Subcutaneous adipose tissue (tissue), 4 donors: ENCODE results near the gene HLA-B. TPM values are rescaled to one million over a fixed set of nuclear protein-coding genes. Genes with fewer than 3 reads are reported as not detected.

Experiments used
- CTCF ChIP-seq: fragments of 450-650 bp; IDR thresholded peaks from one replicate; pipeline ENCODE4 v1.5.1; 2016; ENCODE audit warnings: low read depth, mild to moderate bottlenecking, control low read depth, antibody characterized with exemption, moderate library complexity
- total RNA-seq, 4 donors: library from RNA; depleted of rRNA; stranded (reverse); fragments of >200 nt; gene quantifications; one replicate each; pipeline ENCODE4 v1.1.0, GENCODE V29; 2016

Gene HLA-B
- 1,000 to 10,000 TPM in 2 of 4 donors, 100 to 1,000 TPM in 2; 568 to 1,906 (median 1,383) TPM for total RNA-seq

- no peak for TF ChIP-seq CTCF
Measured at GRCh38 chr6:31356946-31357466, at the start of gene HLA-B. TSS of gene HLA-B (minus strand) at chr6:31357179. CDS start at chr6:31357158, 21 bp downstream.

GRCh38 chr6:31405996-31406395, 49.0 kb upstream of the HLA-B start:
- no peak for TF ChIP-seq CTCF

GRCh38 chr6:31403283-31404060, 46.5 kb upstream of the HLA-B start, which contains the start of gene MICA:
TSS of gene MICA (plus strand) at chr6:31403595. CDS start at chr6:31403633, 38 bp downstream.
- TF ChIP-seq CTCF = no peak

- no peak for TF ChIP-seq CTCF
Measured at GRCh38 chr6:31402324-31403282, 45.6 kb upstream of the HLA-B start.

GRCh38 chr6:31401403-31401802, 44.4 kb upstream of the HLA-B start:
- no peak for TF ChIP-seq CTCF

GRCh38 chr6:31400467-31401289, 43.7 kb upstream of the HLA-B start:
- TF ChIP-seq CTCF = no peak
